Astrocyte (in vitro differentiated cells and primary cell): ENCODE results near the gene CDC25B.

Source experiments
- EZH2 ChIP-seq: IDR thresholded peaks from 2 replicates; pipeline ENCODE4 v1.6.1; 2012; ENCODE audit warnings: mild to moderate bottlenecking, low read length, inconsistent platforms; ENCODE audit not compliant: insufficient read depth
- TF ChIP-seq, protein P1 (sequence below): IDR thresholded peaks from 2 replicates; pipeline ENCODE4 v1.5.1; 2011; ENCODE audit warnings: low read depth, mild to moderate bottlenecking, inconsistent platforms, low read length, moderate library complexity; ENCODE audit not compliant: insufficient read depth

DNA sequence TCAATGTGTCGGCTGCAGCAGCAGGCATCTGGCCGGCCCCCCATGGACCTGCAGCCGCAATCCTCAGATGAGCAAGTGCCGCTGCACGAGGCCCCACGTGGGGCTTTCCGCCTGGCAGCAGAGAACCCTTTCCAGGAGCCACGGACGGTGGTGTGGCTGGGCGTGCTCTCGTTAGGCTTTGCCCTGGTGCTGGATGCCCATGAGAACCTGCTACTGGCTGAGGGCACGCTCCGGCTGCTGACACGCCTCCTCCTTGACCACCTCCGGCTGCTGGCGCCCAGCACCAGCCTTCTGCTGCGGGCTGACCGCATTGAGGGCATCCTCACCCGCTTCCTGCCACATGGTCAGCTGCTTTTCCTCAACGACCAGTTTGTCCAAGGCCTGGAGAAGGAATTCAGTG is 27.8 kb downstream of the CDC25B start:
- TF ChIP-seq, protein P1, sequence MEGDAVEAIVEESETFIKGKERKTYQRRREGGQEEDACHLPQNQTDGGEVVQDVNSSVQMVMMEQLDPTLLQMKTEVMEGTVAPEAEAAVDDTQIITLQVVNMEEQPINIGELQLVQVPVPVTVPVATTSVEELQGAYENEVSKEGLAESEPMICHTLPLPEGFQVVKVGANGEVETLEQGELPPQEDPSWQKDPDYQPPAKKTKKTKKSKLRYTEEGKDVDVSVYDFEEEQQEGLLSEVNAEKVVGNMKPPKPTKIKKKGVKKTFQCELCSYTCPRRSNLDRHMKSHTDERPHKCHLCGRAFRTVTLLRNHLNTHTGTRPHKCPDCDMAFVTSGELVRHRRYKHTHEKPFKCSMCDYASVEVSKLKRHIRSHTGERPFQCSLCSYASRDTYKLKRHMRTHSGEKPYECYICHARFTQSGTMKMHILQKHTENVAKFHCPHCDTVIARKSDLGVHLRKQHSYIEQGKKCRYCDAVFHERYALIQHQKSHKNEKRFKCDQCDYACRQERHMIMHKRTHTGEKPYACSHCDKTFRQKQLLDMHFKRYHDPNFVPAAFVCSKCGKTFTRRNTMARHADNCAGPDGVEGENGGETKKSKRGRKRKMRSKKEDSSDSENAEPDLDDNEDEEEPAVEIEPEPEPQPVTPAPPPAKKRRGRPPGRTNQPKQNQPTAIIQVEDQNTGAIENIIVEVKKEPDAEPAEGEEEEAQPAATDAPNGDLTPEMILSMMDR: no peak
- no peak for TF ChIP-seq EZH2
